CD4-positive, alpha-beta T cell (primary cell): ENCODE data around the gene KHDC1L. TPM values are rescaled to one million over a fixed set of nuclear protein-coding genes. Genes with fewer than 3 reads are reported as not detected.
"Not testable (repeated sequence)": the region's sequence is repeated elsewhere in the genome, so short reads cannot be mapped to it uniquely, and the experiment has no call there.

Experiments
- ATAC-seq: fragments of 200-7000 bp; cut with Tn5 transposase; one replicate; pipeline ENCODE4 v1.10.0; 2022; ENCODE audit warnings: mild to moderate bottlenecking; ENCODE audit not compliant: poor library complexity
- CTCF ChIA-PET: fragments of 350-600 bp; sonication (Branson Sonifier 250); formaldehyde crosslinking; loops from one replicate; lab custom pipeline; 2021; ENCODE audit warnings: antibody characterized with exemption, inconsistent platforms; lab: Charles Lee
- POLR2A ChIA-PET: fragments of 350-600 bp; sonication (Branson Sonifier 250); formaldehyde crosslinking; loops from one replicate; lab custom pipeline; 2021; ENCODE audit warnings: antibody characterized with exemption, inconsistent platforms; lab: Charles Lee
- DNase-seq, 14 experiments: peaks; one replicate each; pipeline ENCODE4 v3.0.0-alpha.2; 2013 to 2020; ENCODE audit warnings: mixed read lengths in 2 of 14
- H3K27ac ChIP-seq, 2 donors: one replicate each; pipeline versions ENCODE4 v1.5.1 to v1.7.0; 2013; ENCODE audit warnings: low read length in 2 of 2, low read depth in 1 of 2, mild to moderate bottlenecking in 1 of 2
- H3K27me3 ChIP-seq, 2 experiments: 1 replicate in 1 of 2; 2 replicates in 1 of 2; pipeline versions ENCODE4 v1.6.1 to v1.7.0; 2013; ENCODE audit warnings: low read length in 2 of 2, control low read depth in 1 of 2, mild to moderate bottlenecking in 1 of 2, moderate library complexity in 1 of 2; ENCODE audit not compliant: insufficient read depth in 2 of 2, control insufficient read depth in 1 of 2
- H3K36me3 ChIP-seq: one replicate; pipeline ENCODE4 v1.6.1; 2013; ENCODE audit warnings: low read length, control low read depth; ENCODE audit not compliant: insufficient read depth
- H3K4me1 ChIP-seq: one replicate; pipeline ENCODE4 v1.6.1; 2013; ENCODE audit warnings: low read length, control low read depth; ENCODE audit not compliant: insufficient read depth
- H3K4me3 ChIP-seq: one replicate; pipeline ENCODE4 v1.5.1; 2013; ENCODE audit warnings: mild to moderate bottlenecking, low read length, moderate library complexity
- H3K9me3 ChIP-seq, 2 experiments: 1 replicate in 1 of 2; 2 replicates in 1 of 2; pipeline versions ENCODE4 v1.6.1 to v1.7.0; 2013; ENCODE audit warnings: low read length in 2 of 2, mild to moderate bottlenecking in 2 of 2, control low read depth in 1 of 2, moderate library complexity in 1 of 2; ENCODE audit not compliant: control insufficient read depth in 1 of 2, insufficient read depth in 1 of 2
- H3K27ac Mint-ChIP-seq: one replicate; pipeline ENCODE4 v1.8.0; 2020; ENCODE audit warnings: mixed read lengths
- H3K27me3 Mint-ChIP-seq: one replicate; pipeline ENCODE4 v1.8.0; 2021; ENCODE audit warnings: mixed read lengths
- H3K36me3 Mint-ChIP-seq: one replicate; pipeline ENCODE4 v1.8.0; 2021; ENCODE audit warnings: low read depth, mixed read lengths
- H3K4me1 Mint-ChIP-seq: one replicate; pipeline ENCODE4 v1.8.0; 2021; ENCODE audit warnings: low read depth, mixed read lengths
- H3K4me3 Mint-ChIP-seq: one replicate; pipeline ENCODE4 v1.8.0; 2020; ENCODE audit warnings: mild to moderate bottlenecking, mixed read lengths
- H3K9me3 Mint-ChIP-seq: one replicate; pipeline ENCODE4 v1.8.0; 2020; ENCODE audit warnings: mixed read lengths
- intact Hi-C, 2 experiments: fragments of 100-400 bp; cut with DNase I in 1 of 2; cut with micrococcal nuclease in 1 of 2; formaldehyde crosslinking; loops; one replicate each; pipeline versions ENCODE4 v1.15.1 to v1.9.0; 2023 to 2025; cut with DNase I, micrococcal nuclease
- total RNA-seq, 174 experiments: library from RNA in 2 of 174; stranded (reverse) in 2 of 174; gene quantifications; one replicate each; pipeline ENCODE4 v1.2.3 and lab custom pipeline; 2021 to 2026
- TF ChIP-seq, protein P1 (sequence below): fragments of 200-600 bp; IDR thresholded peaks from one replicate; pipeline ENCODE4 v1.8.0; 2022; ENCODE audit warnings: antibody characterized with exemption, mild to moderate bottlenecking

Gene KHDC1L
- total RNA-seq, 2 experiments from 2014 or later = not detected

DNA sequence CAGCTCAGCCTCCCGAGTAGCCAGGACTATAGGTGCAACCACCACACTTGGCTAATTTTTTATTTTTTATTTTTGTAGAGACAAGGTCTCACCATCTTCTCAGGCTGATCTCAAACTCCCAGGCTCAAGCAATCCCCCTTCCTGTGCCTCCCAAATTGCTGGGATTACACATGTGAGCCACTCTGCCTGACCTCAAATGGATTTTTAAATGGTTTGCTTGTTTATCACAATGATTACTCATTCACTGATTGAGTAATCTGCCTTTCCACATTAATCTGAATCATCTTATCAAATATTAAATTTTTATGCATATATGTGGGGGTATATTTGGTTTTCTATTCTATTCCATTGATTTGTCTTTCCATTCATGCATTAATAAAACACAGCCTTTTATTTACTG, 9.4 kb upstream of the KHDC1L start:
- Histone ChIP-seq H3K27ac (no peak overlapping the region), H3K4me1 (no peaks in the 10 kb centered on the region), H3K27me3 (no peaks in the 10 kb centered on the region), H3K36me3 (no peaks in the 10 kb centered on the region), H3K4me3 (no peak overlapping the region), H3K9me3 (no peaks in the 10 kb centered on the region)
- H3K4me1 Mint-ChIP-seq = no peaks in the 10 kb centered on the region
- ChIA-PET CTCF (no interaction called here), POLR2A (no interaction called here)
- TF ChIP-seq, protein P1, sequence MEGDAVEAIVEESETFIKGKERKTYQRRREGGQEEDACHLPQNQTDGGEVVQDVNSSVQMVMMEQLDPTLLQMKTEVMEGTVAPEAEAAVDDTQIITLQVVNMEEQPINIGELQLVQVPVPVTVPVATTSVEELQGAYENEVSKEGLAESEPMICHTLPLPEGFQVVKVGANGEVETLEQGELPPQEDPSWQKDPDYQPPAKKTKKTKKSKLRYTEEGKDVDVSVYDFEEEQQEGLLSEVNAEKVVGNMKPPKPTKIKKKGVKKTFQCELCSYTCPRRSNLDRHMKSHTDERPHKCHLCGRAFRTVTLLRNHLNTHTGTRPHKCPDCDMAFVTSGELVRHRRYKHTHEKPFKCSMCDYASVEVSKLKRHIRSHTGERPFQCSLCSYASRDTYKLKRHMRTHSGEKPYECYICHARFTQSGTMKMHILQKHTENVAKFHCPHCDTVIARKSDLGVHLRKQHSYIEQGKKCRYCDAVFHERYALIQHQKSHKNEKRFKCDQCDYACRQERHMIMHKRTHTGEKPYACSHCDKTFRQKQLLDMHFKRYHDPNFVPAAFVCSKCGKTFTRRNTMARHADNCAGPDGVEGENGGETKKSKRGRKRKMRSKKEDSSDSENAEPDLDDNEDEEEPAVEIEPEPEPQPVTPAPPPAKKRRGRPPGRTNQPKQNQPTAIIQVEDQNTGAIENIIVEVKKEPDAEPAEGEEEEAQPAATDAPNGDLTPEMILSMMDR = no peak
- H3K4me3 Mint-ChIP-seq = no peak overlapping the region
- DNase-seq = no peak
- H3K9me3 Mint-ChIP-seq = no peaks in the 10 kb centered on the region
- H3K27ac Mint-ChIP-seq = no peak overlapping the region
- H3K27me3 Mint-ChIP-seq = no peaks in the 10 kb centered on the region
- ATAC-seq = no peak
- intact Hi-C loops = no loop called here
- H3K36me3 Mint-ChIP-seq = no peaks in the 10 kb centered on the region

DNA sequence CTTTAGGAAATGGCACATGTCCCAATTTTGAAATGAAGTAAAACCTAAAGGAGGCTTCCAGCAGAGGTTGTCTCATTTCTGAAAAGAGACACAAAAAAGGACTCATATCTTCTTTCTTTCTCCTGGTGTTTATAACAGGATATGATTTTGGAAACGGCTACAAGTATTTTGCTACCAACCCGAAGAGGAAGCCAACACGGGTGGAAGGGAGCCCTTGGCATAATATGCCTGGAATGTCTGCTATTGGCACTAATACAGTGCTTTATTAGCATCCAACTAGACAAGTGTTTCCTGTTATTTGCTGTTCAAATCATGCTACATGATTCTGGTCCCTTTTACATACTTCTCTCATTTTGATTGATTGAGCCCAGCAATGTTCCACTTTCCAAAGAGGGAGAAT, 8.7 kb upstream of the KHDC1L start:
- CTCF ChIA-PET, H3K27ac ChIP-seq, H3K4me1 ChIP-seq: not testable (repeated sequence)

DNA sequence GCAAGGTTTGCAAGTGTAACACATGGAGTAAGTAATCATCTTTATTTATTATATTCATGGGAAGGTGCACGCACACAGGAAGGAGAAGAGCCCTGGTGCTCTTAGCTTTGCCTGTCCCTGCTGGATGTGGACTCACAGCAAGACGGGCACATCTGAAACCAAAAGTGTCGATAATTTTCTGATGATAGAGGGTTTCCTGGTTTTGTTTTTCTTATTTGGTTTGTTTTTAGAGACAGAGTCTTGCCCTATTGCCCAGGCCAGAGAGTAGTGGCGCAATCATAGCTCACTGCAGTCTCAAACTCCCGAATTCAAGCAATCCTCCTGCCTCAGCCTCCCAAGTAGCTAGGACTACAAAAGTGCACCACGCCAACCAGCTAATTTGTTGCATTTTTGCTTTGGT, 7.8 kb upstream of the KHDC1L start:
- Histone ChIP-seq H3K27ac (no peak overlapping the region), H3K4me1 (no peaks in the 10 kb centered on the region), H3K4me3 (no peak overlapping the region), H3K9me3 (no peaks in the 10 kb centered on the region), H3K36me3 (no peaks in the 10 kb centered on the region), H3K27me3 (no peaks in the 10 kb centered on the region)
- POLR2A ChIA-PET = no interaction called here
- no peaks in the 10 kb centered on the region for H3K27me3 Mint-ChIP-seq
- H3K36me3 Mint-ChIP-seq = no peaks in the 10 kb centered on the region
- no peak overlapping the region for H3K27ac Mint-ChIP-seq
- DNase-seq (no peak), ATAC-seq (no peak)
- intact Hi-C loops = no loop called here
- H3K9me3 Mint-ChIP-seq = no peaks in the 10 kb centered on the region
- TF ChIP-seq, protein P1 = no peak
- no peak overlapping the region for H3K4me3 Mint-ChIP-seq
- no peaks in the 10 kb centered on the region for H3K4me1 Mint-ChIP-seq
- CTCF ChIA-PET = no interaction called here

More for the DNA sequence above, 8.7 kb upstream of the KHDC1L start:
- intact Hi-C loops, ATAC-seq, H3K4me1 Mint-ChIP-seq, POLR2A ChIA-PET, H3K9me3 Mint-ChIP-seq, H3K27me3 Mint-ChIP-seq, H3K27ac Mint-ChIP-seq, H3K27me3 ChIP-seq, H3K9me3 ChIP-seq, H3K4me3 Mint-ChIP-seq, H3K36me3 Mint-ChIP-seq, DNase-seq, H3K36me3 ChIP-seq, H3K4me3 ChIP-seq: not testable (repeated sequence)

DNA sequence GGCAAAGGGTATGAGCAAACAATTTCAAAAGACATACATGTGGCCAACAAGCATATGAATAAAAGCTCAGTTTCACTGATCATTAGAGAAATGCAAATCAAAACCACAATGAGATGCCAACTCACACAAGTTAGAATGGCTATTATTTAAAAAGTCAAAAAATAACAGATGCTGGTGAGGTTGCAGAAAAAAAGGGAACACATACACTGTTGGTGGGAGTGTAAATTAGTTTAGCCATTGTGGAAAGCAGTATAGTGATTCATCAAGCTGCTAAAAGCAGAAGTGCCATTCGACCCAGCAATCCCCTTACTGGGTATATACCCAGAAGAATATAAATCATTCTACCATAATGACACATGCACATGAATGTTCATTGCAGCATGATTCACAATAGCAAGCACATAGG, 6.7 kb upstream of the KHDC1L start:
- H3K27me3 Mint-ChIP-seq = no peaks in the 10 kb centered on the region
- H3K4me3 Mint-ChIP-seq = no peak overlapping the region
- H3K36me3 ChIP-seq = no peaks in the 10 kb centered on the region
- no peak overlapping the region for H3K27ac ChIP-seq
- no peaks in the 10 kb centered on the region for H3K4me1 ChIP-seq
- TF ChIP-seq, protein P1 = no peak
- no peaks in the 10 kb centered on the region for H3K27me3 ChIP-seq
- no peaks in the 10 kb centered on the region for H3K4me1 Mint-ChIP-seq
- H3K36me3 Mint-ChIP-seq = no peaks in the 10 kb centered on the region
- DNase-seq (peak in 2 of 14 experiments; percentile 1 to 22), ATAC-seq (no peak)
- POLR2A ChIA-PET = no interaction called here
- H3K4me3 ChIP-seq = no peak overlapping the region
- no peaks in the 10 kb centered on the region for H3K9me3 Mint-ChIP-seq
- H3K27ac Mint-ChIP-seq = no peak overlapping the region
- CTCF ChIA-PET = no interaction called here
- H3K9me3 ChIP-seq = no peaks in the 10 kb centered on the region
- intact Hi-C loops = no loop called here
